PC-9 (cell line): ENCODE measurements around the gene DPP7. TPM values are rescaled to one million over a fixed set of nuclear protein-coding genes. Genes with fewer than 3 reads are reported as not detected.
"Not testable (repeated sequence)": the region's sequence is repeated elsewhere in the genome, so short reads cannot be mapped to it uniquely, and the experiment has no call there.

Experiments
- BruUV-seq: library from RNA; stranded (reverse); fragments of 400-500 nt; replicated peaks from 2 replicates; lab custom pipeline; 2021; lab: Mats Ljungman, UMichigan
- CTCF ChIA-PET: fragments of 300-600 bp; sonication (Branson Sonifier 250); formaldehyde crosslinking; loops from one replicate; lab custom pipeline; 2022; ENCODE audit warnings: antibody characterized with exemption; lab: Charles Lee
- POLR2A ChIA-PET: fragments of 300-600 bp; sonication (Branson Sonifier 250); formaldehyde crosslinking; loops from one replicate; lab custom pipeline; 2022; ENCODE audit warnings: antibody characterized with exemption; ENCODE audit not compliant: unreplicated experiment; lab: Charles Lee
- DNase-seq, 2 experiments: peaks; one replicate each; pipeline versions ENCODE4 v3.0.0 to v3.0.0-alpha.2; 2015 to 2022; ENCODE audit warnings: mixed read lengths in 1 of 2
- H2AFZ ChIP-seq: fragments of 200-600 bp; sonication (generic); 2 replicates; pipeline ENCODE4 v1.8.1; 2017; ENCODE audit warnings: antibody characterized with exemption
- H3F3A ChIP-seq: fragments of 200-600 bp; sonication (generic); 2 replicates; pipeline ENCODE4 v1.8.1; 2017; ENCODE audit warnings: antibody characterized with exemption, mild to moderate bottlenecking, low read depth; ENCODE audit not compliant: insufficient read depth
- H3K27ac ChIP-seq: fragments of 200-600 bp; sonication (generic); 2 replicates; pipeline ENCODE4 v1.6.1; 2016; ENCODE audit warnings: mixed run types
- H3K27me3 ChIP-seq: fragments of 200-600 bp; sonication (generic); 2 replicates; pipeline ENCODE4 v1.6.1; 2016; ENCODE audit warnings: low read depth, mixed run types; ENCODE audit not compliant: insufficient read depth
- H3K36me3 ChIP-seq: fragments of 200-600 bp; sonication (generic); 2 replicates; pipeline ENCODE4 v1.6.1; 2016; ENCODE audit warnings: low read depth, mixed run types
- H3K4me1 ChIP-seq: fragments of 200-600 bp; sonication (generic); replicated peaks from 2 replicates; pipeline ENCODE4 v1.6.1; 2016; ENCODE audit warnings: mixed run types; ENCODE audit not compliant: insufficient read depth
- H3K4me2 ChIP-seq: fragments of 200-600 bp; sonication (generic); 2 replicates; pipeline ENCODE4 v1.6.1; 2017; ENCODE audit warnings: mixed run types
- H3K4me3 ChIP-seq: fragments of 200-600 bp; sonication (generic); 2 replicates; pipeline ENCODE4 v1.6.1; 2016; ENCODE audit warnings: mixed run types
- H3K79me2 ChIP-seq: fragments of 200-600 bp; sonication (generic); 2 replicates; pipeline ENCODE4 v1.6.1; 2017; ENCODE audit warnings: low read depth, mixed run types
- H3K9me2 ChIP-seq: fragments of 200-600 bp; sonication (generic); 2 replicates; pipeline ENCODE4 v1.8.1; 2017; ENCODE audit warnings: mild to moderate bottlenecking; ENCODE audit not compliant: insufficient read depth
- H3K9me3 ChIP-seq: fragments of 200-600 bp; sonication (generic); 2 replicates; pipeline ENCODE4 v1.8.1; 2016; ENCODE audit warnings: low read depth; ENCODE audit not compliant: insufficient read depth
- H4K20me1 ChIP-seq: fragments of 200-600 bp; sonication (generic); 2 replicates; pipeline ENCODE4 v1.8.1; 2017; ENCODE audit not compliant: insufficient read depth
- CTCF ChIP-seq: fragments of 200-600 bp; sonication (generic); conservative IDR thresholded peaks from 2 replicates; pipeline ENCODE4 v1.6.1; 2017; ENCODE audit warnings: mixed run types, antibody characterized with exemption, mild to moderate bottlenecking, moderate library complexity
- EZH2 ChIP-seq: fragments of 200-600 bp; sonication (generic); IDR thresholded peaks from 2 replicates; pipeline ENCODE4 v1.8.0; 2017; ENCODE audit warnings: antibody characterized with exemption, low read depth
- intact Hi-C: fragments of 100-400 bp; cut with micrococcal nuclease; formaldehyde crosslinking; loops from one replicate; pipeline ENCODE4 v1.10.0; 2022; ENCODE audit not compliant: unreplicated experiment
- total RNA-seq: library from RNA; stranded (reverse); gene quantifications from 2 replicates; pipeline ENCODE4 v1.2.3, GENCODE V29; 2021

The DPP7 gene
- total RNA-seq, 1 experiment from 2014 or later, result 104 TPM

GRCh38 chr9:137123468-137123837 is 8.9 kb upstream of the DPP7 start:
- DNase-seq, result no peak
- no peak overlapping the region for H3K4me2 ChIP-seq
- CTCF ChIA-PET, result interaction anchor here (0.6 to 0.7 kb wide), 3 partner anchors 64 to 139 kb away, joined by 5 to 13 read pairs (median 9); no protein-coding TSS in a partner anchor
- TF ChIP-seq CTCF, result no peak
- TF ChIP-seq EZH2, result no peak
- no peaks in the 10 kb centered on the region for H4K20me1 ChIP-seq
- H3K4me3 ChIP-seq, result no peak overlapping the region
- no peaks in the 10 kb centered on the region for H3K9me2 ChIP-seq
- peaks cover 31% of the 10 kb centered on the region for H3K79me2 ChIP-seq
- no TSS peak for BruUV-seq
- POLR2A ChIA-PET, result no interaction called here
- peaks cover 19% of the 10 kb centered on the region for H3K4me1 ChIP-seq
- intact Hi-C loops, result no loop called here
- no peaks in the 10 kb centered on the region for H3K9me3 ChIP-seq
- H3F3A ChIP-seq, result peaks cover 17% of the 10 kb centered on the region; the same call in 1 of the 2 replicates
- no peak overlapping the region for H3K27ac ChIP-seq
- no peaks in the 10 kb centered on the region for H3K27me3 ChIP-seq
- H2AFZ ChIP-seq, result no peak overlapping the region
- H3K36me3 ChIP-seq, result no peaks in the 10 kb centered on the region

GRCh38 chr9:137122796-137123467 is 8.4 kb upstream of the DPP7 start:
- POLR2A ChIA-PET, H3K9me3 ChIP-seq, H3K27ac ChIP-seq, H4K20me1 ChIP-seq, H3K9me2 ChIP-seq, H3K27me3 ChIP-seq, H3K36me3 ChIP-seq, intact Hi-C loops, BruUV-seq, H2AFZ ChIP-seq, H3K4me2 ChIP-seq, DNase-seq, H3K4me3 ChIP-seq: not testable (repeated sequence)
- H3K79me2 ChIP-seq, result peaks cover 25% of the 10 kb centered on the region
- H3K4me1 ChIP-seq, result peaks cover 13% of the 10 kb centered on the region
- H3F3A ChIP-seq, result peaks cover 15% of the 10 kb centered on the region; the same call in 1 of the 2 replicates
- CTCF ChIA-PET, result interaction anchor here (0.6 to 0.8 kb wide), 3 partner anchors 65 to 139 kb away, joined by 3 to 9 read pairs (median 5); no protein-coding TSS in a partner anchor

GRCh38 chr9:137121927-137122795 is 7.6 kb upstream of the DPP7 start:
- BruUV-seq, POLR2A ChIA-PET: not testable (repeated sequence)

GRCh38 chr9:137118092-137118603 is 3.6 kb upstream of the DPP7 start:
- H2AFZ ChIP-seq, H4K20me1 ChIP-seq, H3K4me2 ChIP-seq, CTCF ChIA-PET, H3K9me3 ChIP-seq, H3K4me3 ChIP-seq, H3K79me2 ChIP-seq, DNase-seq, H3K4me1 ChIP-seq, H3K27me3 ChIP-seq, H3K36me3 ChIP-seq, H3K9me2 ChIP-seq, BruUV-seq, H3K27ac ChIP-seq: not testable (repeated sequence)
- intact Hi-C loops, result loop anchor here (1.0 to 5.0 kb wide), 3 partner anchors 50 to 109 kb away; partner anchors contain the start of genes NPDC1 and RNF224
- H3F3A ChIP-seq, result peaks cover 15% of the 10 kb centered on the region; the same call in 1 of the 2 replicates
- POLR2A ChIA-PET, result interaction anchor here (0.6 to 0.7 kb wide), 2 partner anchors 71 to 136 kb away, joined by 5 to 10 read pairs; no protein-coding TSS in a partner anchor

More at GRCh38 chr9:137121927-137122795, 7.6 kb upstream of the DPP7 start:
- H3K27ac ChIP-seq, intact Hi-C loops, H3K36me3 ChIP-seq, H3K4me3 ChIP-seq, H3K4me1 ChIP-seq, H3K27me3 ChIP-seq, H2AFZ ChIP-seq, H3K9me2 ChIP-seq, DNase-seq, H3K4me2 ChIP-seq, H4K20me1 ChIP-seq, H3K9me3 ChIP-seq: not testable (repeated sequence)
- Histone ChIP-seq H3K79me2 (peaks cover 18% of the 10 kb centered on the region), H3F3A (peaks cover 15% of the 10 kb centered on the region; the same call in 1 of the 2 replicates)
- CTCF ChIA-PET, result interaction anchor here (0.8 kb wide), 1 partner anchor 94 kb away, joined by 3 read pairs; no protein-coding TSS in a partner anchor
